Mucosa of descending colon (tissue), 3 donors: ENCODE data around the gene GPR50. TPM values are rescaled to one million over a fixed set of nuclear protein-coding genes. Genes with fewer than 3 reads are reported as not detected.
A peak's percentile ranks its signal among the peaks of the same experiment; 100 is the strongest.

Experiments used
- ATAC-seq: fragments of 200-7000 bp; cut with Tn5 transposase; one replicate; pipeline ENCODE4 v1.9.1; 2020; ENCODE audit warnings: mild to moderate bottlenecking, moderate library complexity
- DNase-seq, 3 donors: peaks; one replicate each; pipeline ENCODE4 v3.0.0-alpha.2; 2020
- H3K36me3 ChIP-seq: fragments of 200-600 bp; one replicate; pipeline ENCODE4 v1.8.0; 2021; ENCODE audit warnings: low read depth, mild to moderate bottlenecking
- H3K4me1 ChIP-seq: fragments of 200-600 bp; one replicate; pipeline ENCODE4 v1.8.0; 2021; ENCODE audit warnings: low read depth, mild to moderate bottlenecking
- H3K4me3 ChIP-seq: fragments of 200-600 bp; one replicate; pipeline ENCODE4 v1.8.0; 2021; ENCODE audit warnings: mild to moderate bottlenecking
- H3K9me3 ChIP-seq: fragments of 200-600 bp; one replicate; pipeline ENCODE4 v1.8.0; 2021; ENCODE audit warnings: mild to moderate bottlenecking
- CTCF ChIP-seq: fragments of 200-600 bp; IDR thresholded peaks from one replicate; pipeline ENCODE4 v1.8.0; 2022; ENCODE audit warnings: antibody characterized with exemption, mild to moderate bottlenecking
- intact Hi-C, 2 donors: fragments of 100-400 bp; cut with DNase I in 1 of 2; cut with micrococcal nuclease in 1 of 2; formaldehyde crosslinking; loops; one replicate each; pipeline versions ENCODE4 v1.11.0 to v1.11.1; 2022; cut with DNase I, micrococcal nuclease
- long read RNA-seq, 2 donors: library from polyadenylated mRNA; unstranded; transcript quantifications; one replicate each; pipeline ENCODE4 v2.0.0, GENCODE V29; 2019 to 2021
- total RNA-seq, 3 donors: library from RNA; stranded (reverse); fragmentation: NEBNext Ultra II Directional in 2 of 3; extraction: Animal tissue kit (Norgen Biotek cat#: 25700) in 2 of 3; gene quantifications; one replicate each; pipeline versions ENCODE4 v1.2.1 to v1.2.4, GENCODE V29; 2021 to 2023
- donor health status: DM: no; HTN: no; CAD: no; lungs with moderate emphysema.
- donor health status: DM: no; HTN: no; CAD: no.
- donor health status: DM: no; HTN: yes; CAD: no.

Gene GPR50
- total RNA-seq = not detected
- long read RNA-seq, donor 1 = 0 reads
- long read RNA-seq, donor 2 = 0 reads

- intact Hi-C loops = no loop called here
- TF ChIP-seq CTCF = no peak
- no peak within 1 kb of the TSS for H3K4me3 ChIP-seq
- DNase-seq = no peak
- H3K36me3 ChIP-seq = no peaks in the 10 kb centered on the region
- H3K9me3 ChIP-seq = no peaks in the 10 kb centered on the region
- H3K4me1 ChIP-seq = no peaks in the 10 kb centered on the region
- ATAC-seq = no peak
Measured at GRCh38 chrX:151176231-151176750, at the start of gene GPR50. Gene GPR50 (plus strand): TSS chrX:151176584. CDS start chrX:151176722, 138 bp downstream.

- H3K4me3 ChIP-seq = no peak overlapping the region
- H3K9me3 ChIP-seq = no peaks in the 10 kb centered on the region
- no peak for TF ChIP-seq CTCF
- intact Hi-C loops = no loop called here
- H3K4me1 ChIP-seq = no peaks in the 10 kb centered on the region
- H3K36me3 ChIP-seq = no peaks in the 10 kb centered on the region
- ATAC-seq (no peak), DNase-seq (no peak)
Measured at GRCh38 chrX:151132531-151132930, 43.9 kb upstream of the GPR50 start.

- Histone ChIP-seq H3K9me3 (no peaks in the 10 kb centered on the region), H3K36me3 (no peaks in the 10 kb centered on the region), H3K4me3 (no peak overlapping the region), H3K4me1 (no peaks in the 10 kb centered on the region)
- ATAC-seq (peak; percentile 69), DNase-seq (peak in 1 of 3 donors; percentile 36)
- TF ChIP-seq CTCF = peak; percentile 16
- intact Hi-C loops = loop anchor here (5.0 to 10.0 kb wide), 2 partner anchors 531 to 533 kb away; no protein-coding TSS in a partner anchor
Measured at GRCh38 chrX:151151665-151152267, 24.6 kb upstream of the GPR50 start.

GRCh38 chrX:151153086-151153485 lies 23.3 kb upstream of the GPR50 start:
- DNase-seq (no peak), ATAC-seq (no peak)
- intact Hi-C loops = loop anchor here (5.0 to 10.0 kb wide), 2 partner anchors 529 to 532 kb away; no protein-coding TSS in a partner anchor
- Histone ChIP-seq H3K36me3 (no peaks in the 10 kb centered on the region), H3K4me3 (no peak overlapping the region), H3K4me1 (no peaks in the 10 kb centered on the region), H3K9me3 (no peaks in the 10 kb centered on the region)
- TF ChIP-seq CTCF = no peak

- H3K36me3 ChIP-seq = no peaks in the 10 kb centered on the region
- H3K4me3 ChIP-seq = no peak overlapping the region
- ATAC-seq (no peak), DNase-seq (no peak)
- no peak for TF ChIP-seq CTCF
- no peaks in the 10 kb centered on the region for H3K4me1 ChIP-seq
- intact Hi-C loops = loop anchor here (5.0 to 10.0 kb wide), 2 partner anchors 529 to 531 kb away; no protein-coding TSS in a partner anchor
- H3K9me3 ChIP-seq = no peaks in the 10 kb centered on the region
Measured at GRCh38 chrX:151153667-151154066, 22.7 kb upstream of the GPR50 start.
